Bronchial epithelial cell (primary cell): Measurements from ENCODE around the gene NAAA. TPM values are rescaled to one million over a fixed set of nuclear protein-coding genes. Genes with fewer than 3 reads are reported as not detected.
"Not testable (repeated sequence)": the region's sequence is repeated elsewhere in the genome, so short reads cannot be mapped to it uniquely, and the experiment has no call there.

ENCODE experiments used
- DNase-seq: peaks from one replicate; pipeline ENCODE4 v3.0.0-alpha.2; 2010; ENCODE audit warnings: low read depth
- FAIRE-seq: peaks from 2 replicates; lab custom pipeline; 2011; peaks lifted over from hg19 to GRCh38; lab: Jason Lieb, UNC
- H3K27me3 ChIP-seq: 2 replicates; pipeline ENCODE4 v1.5.1; 2011; ENCODE audit warnings: low read length; ENCODE audit not compliant: control insufficient read depth, insufficient read depth
- H3K36me3 ChIP-seq: 2 replicates; pipeline ENCODE4 v1.5.1; 2011; ENCODE audit warnings: low read length; ENCODE audit not compliant: control insufficient read depth, insufficient read depth
- H3K4me3 ChIP-seq: 2 replicates; pipeline ENCODE4 v1.5.1; 2011; ENCODE audit warnings: mild to moderate bottlenecking, low read depth, low read length, control low read depth
- CTCF ChIP-seq: IDR thresholded peaks from 2 replicates; pipeline ENCODE4 v1.5.1; 2011; ENCODE audit warnings: mild to moderate bottlenecking, moderate library complexity, low read length, control low read depth, inconsistent platforms; ENCODE audit not compliant: insufficient read depth, severe bottlenecking
- total RNA-seq: library from RNA; depleted of rRNA; stranded (reverse); fragments of >200 nt; gene quantifications from 2 replicates; pipeline ENCODE4 v1.2.1, GENCODE V29; 2014

The NAAA gene
- total RNA-seq, 1 donor from 2014 or later: 26.9 TPM

- FAIRE-seq (no peak), DNase-seq (no peak)
- Histone ChIP-seq H3K36me3 (peaks cover 10% of the 10 kb centered on the region), H3K4me3 (no peak overlapping the region), H3K27me3 (no peaks in the 10 kb centered on the region)
- no peak for TF ChIP-seq CTCF
Measured at GRCh38 chr4:75950213-75950815, 9.5 kb upstream of the NAAA start.

DNA sequence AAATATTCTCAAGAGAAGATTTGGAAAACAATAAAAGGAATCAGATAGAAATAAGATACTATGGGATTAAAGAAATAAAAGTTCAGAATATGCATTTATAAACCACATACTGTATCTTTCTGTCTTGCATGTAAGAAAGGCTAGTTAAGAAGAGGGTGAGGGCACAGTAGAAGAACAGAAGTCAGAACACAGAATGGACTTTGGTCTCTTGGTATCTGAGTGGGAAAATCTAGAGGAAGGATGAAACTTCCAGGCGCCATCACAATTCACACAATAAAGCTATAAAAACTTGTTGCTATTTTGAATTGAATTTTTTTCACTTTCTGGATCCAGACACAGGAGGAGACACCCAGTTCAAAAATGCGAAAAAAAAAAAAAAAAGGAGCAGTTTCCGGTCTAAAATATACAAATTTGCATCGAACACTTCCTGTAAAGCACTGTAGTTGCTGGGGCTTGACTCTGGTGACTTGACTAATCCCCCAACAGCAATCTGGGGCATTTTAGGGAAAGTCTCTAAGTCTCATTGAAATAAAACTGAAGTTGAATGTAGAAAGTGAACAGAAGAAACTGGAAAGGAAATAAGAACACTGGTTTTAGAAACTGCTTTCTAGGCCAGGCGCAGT, 8.1 kb upstream of the NAAA start:
- TF ChIP-seq CTCF: no peak
- H3K4me3 ChIP-seq: no peak overlapping the region
- DNase-seq: no peak
- no peaks in the 10 kb centered on the region for H3K27me3 ChIP-seq
- FAIRE-seq: no peak
- peaks cover 10% of the 10 kb centered on the region for H3K36me3 ChIP-seq

GRCh38 chr4:75939890-75940691, 722 bp downstream of the NAAA start:
- H3K4me3 ChIP-seq: peak overlapping the region; percentile 86
- DNase-seq (peak; percentile 40), FAIRE-seq (no peak)
- H3K27me3 ChIP-seq: no peaks in the 10 kb centered on the region
- H3K36me3 ChIP-seq: no peaks in the 10 kb centered on the region
- TF ChIP-seq CTCF: no peak

- DNase-seq: no peak
- no peak for FAIRE-seq
Measured at GRCh38 chr4:75935628-75936027, 5.2 kb downstream of the NAAA start.

GRCh38 chr4:75930152-75930551, 10.7 kb downstream of the NAAA start:
- Histone ChIP-seq H3K4me3 (no peak overlapping the region), H3K27me3 (no peaks in the 10 kb centered on the region), H3K36me3 (peaks cover 1% of the 10 kb centered on the region)
- no peak for DNase-seq
- no peak for FAIRE-seq
- TF ChIP-seq CTCF: no peak

More at GRCh38 chr4:75935628-75936027, 5.2 kb downstream of the NAAA start:
- H3K36me3 ChIP-seq: peaks cover 1% of the 10 kb centered on the region
- no peak overlapping the region for H3K4me3 ChIP-seq
- H3K27me3 ChIP-seq: no peaks in the 10 kb centered on the region
- TF ChIP-seq CTCF: no peak

- not testable (repeated sequence) for DNase-seq, H3K27me3 ChIP-seq, H3K36me3 ChIP-seq, H3K4me3 ChIP-seq, FAIRE-seq
Measured at GRCh38 chr4:75924916-75925315, 15.9 kb downstream of the NAAA start.
